Stimulated activated CD4-positive, alpha-beta T cell treated with anti-CD3 and anti-CD28 coated beads, TNF-alpha, amount 100 ng/mL, for 4 hours (primary cell): ENCODE data around the gene VPS51.

Experiments
- DNase-seq, 3 experiments: peaks; one replicate each; pipeline ENCODE4 v3.0.0-alpha.2; 2020; ENCODE audit warnings: low read depth in 3 of 3

VPS51 gene

GRCh38 chr11:65095974-65096806 is at the start of gene VPS51:
TSS of gene VPS51 (plus strand) at chr11:65096214. CDS start at chr11:65096251, 37 bp downstream.
- DNase-seq = peak; percentile 67 to 75 (median 68)

DNA sequence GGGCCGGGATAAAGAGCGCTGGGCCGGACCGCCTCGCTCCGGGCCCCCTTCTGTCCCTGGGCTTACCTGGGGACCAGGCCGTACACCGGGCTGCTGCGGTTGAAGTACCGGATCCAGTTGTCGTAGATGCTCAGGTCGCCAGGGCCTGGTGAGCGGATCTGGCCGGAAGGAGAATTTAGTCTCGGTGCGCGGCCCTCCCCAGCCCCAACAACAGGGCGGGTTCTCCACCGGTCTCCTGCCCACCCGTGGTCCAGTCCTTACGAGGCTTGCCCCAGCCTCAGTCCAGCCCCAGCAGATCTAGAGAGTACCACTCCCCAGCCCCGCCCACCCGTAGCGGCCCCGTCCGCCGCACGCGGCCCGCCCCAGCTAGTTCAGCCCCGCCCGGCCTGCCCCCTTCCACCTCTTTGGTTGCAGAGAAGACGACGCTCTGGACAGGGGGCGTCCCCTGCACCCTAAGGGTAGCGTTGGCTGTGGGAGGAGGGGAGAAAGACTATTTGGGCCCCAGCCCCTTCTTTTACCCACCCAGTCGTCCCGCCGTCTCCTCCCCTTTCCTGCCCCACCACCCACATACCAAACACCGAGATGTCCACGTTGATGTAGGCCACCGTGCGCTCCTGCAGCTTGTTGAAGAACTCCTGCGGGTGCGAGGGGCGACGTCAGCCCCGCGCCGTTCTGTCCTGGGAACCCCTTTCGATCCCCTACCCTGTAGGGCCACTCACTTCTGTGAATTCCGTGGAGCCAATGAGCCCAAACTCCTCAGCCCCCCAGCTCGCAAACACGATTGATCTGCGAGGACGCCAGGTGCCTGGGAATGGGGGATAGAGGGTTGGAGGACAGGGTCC is 48.2 kb upstream of the VPS51 start:
- no peak for DNase-seq

GRCh38 chr11:65051398-65051858 is 44.6 kb upstream of the VPS51 start:
- no peak for DNase-seq

DNA sequence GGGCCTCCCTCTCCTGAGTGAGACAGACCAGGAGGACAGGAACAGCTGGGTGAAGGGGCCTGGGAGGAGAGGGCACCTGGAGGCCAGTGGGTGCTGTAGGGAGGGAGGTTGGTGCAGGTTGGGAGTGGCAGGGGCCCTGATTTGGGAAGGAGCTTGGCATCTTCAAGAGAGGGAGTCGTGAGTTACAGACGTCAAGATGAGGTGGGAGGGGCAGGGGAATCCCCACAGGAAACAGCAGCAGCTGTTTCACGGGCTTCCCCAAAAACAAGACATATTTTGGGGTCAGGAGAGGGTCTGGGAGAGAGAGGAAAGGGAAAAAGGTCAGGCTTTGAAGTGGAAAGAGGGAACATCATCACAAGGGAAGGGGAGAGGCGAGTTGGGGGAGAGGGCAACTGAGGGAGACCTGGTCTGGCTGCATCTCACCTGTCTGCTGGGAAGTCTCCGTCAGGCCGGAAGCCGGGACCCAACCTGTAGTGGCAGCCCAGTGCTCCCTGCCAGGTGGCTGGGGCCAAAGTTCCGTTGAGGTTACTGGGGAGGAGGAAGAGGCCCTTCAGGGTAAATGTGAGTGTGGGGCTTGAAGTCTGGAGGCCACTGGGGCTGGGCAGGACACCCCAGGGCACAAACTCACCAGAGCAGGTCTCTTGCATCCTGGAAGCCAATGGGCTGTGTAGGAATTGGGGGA is 42.0 kb upstream of the VPS51 start:
- no peak for DNase-seq

DNA sequence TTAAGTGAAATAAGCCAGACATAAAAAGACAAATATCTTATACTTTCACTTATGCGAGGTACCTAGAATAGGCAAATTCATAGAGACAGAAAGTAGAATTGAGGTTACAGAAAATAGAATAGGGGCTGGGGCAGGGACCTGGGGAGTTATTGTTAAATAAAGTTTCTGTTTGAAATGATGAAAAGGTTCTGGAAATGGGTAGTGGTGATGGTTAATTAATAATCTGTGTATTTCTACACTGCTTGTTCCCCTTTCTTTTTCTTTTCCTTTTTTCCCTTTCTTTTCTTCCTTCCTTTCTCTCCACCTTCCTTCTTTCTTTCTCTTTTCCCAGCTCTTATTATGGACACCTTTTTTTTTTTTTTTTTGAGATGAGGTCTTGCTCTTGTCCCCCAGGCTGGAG is 40.5 kb upstream of the VPS51 start:
- no peak for DNase-seq

GRCh38 chr11:65056999-65057398 is 39.0 kb upstream of the VPS51 start:
- DNase-seq = no peak

DNA sequence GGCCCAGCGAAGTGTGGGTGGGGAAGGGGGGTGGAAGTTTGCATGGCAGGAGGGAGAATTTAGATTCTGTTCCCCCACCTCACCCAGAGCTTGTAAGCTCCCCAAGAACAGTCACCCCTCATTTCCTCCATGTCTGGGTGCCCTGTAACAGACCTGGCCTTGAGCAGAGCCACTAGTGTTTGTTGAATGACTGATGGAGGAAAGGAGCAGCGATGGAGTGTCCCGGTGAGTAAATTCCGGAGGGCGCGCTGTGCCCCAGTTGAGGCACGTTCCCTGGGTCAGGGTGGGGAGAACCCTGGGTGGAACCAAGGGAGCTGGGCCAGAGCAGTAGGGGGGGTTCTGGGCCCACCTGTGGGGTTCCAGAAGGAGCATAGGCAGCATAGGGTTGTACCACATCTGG is 38.5 kb upstream of the VPS51 start:
- no peak for DNase-seq

GRCh38 chr11:65058012-65058411 is 38.0 kb upstream of the VPS51 start:
- DNase-seq = no peak

GRCh38 chr11:65058419-65059054 is 37.5 kb upstream of the VPS51 start, which contains the start of gene NAALADL1:
TSS of gene NAALADL1 (minus strand) at chr11:65058553. CDS start at chr11:65058521, 32 bp downstream.
- no peak for DNase-seq

DNA sequence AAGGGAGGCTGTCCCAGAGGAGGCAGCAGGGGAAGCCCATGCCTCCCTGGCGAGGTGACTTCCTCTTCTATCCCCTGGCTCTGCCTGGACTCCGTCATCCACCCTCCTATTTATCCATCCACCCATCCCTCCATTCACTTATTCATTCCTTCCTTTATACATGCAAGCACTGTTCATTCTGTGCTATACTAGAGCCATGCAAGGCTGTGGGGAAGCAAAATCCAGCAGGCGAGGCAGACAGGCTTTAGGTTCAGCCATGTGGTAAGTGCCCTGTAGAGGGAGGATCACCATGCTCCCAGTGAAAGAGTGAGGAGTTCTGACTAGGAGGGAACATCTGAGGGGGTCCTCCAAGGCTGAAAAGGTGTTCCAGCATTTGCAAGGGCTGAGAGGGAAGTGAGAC is 36.5 kb upstream of the VPS51 start:
- no peak for DNase-seq

- DNase-seq = no peak
Observed at GRCh38 chr11:65059959-65060824, 35.8 kb upstream of the VPS51 start.

DNA sequence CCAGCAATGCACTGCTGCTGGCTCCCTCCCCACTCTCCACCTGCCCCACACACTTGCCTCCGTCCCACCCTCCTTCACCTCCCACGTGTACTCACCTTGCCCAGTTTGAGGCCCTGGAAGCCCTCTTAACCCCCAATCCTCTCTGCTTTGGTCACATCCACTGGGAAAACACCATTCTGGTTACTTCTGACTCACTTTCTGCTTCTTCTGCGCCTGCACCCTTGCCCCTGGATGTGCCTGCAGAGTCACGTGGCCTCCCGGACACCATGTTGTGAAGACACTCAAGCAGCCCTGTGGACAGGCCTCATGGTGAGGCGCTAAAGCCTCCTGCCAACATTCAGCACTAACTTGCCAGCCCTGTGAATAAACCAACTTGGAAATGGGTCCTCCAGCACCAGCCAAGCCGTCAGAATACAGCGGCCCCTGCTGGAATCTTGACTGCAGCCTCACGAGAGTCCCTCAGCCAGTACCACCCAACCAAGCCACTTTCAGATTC is 35.1 kb upstream of the VPS51 start:
- DNase-seq = no peak

DNA sequence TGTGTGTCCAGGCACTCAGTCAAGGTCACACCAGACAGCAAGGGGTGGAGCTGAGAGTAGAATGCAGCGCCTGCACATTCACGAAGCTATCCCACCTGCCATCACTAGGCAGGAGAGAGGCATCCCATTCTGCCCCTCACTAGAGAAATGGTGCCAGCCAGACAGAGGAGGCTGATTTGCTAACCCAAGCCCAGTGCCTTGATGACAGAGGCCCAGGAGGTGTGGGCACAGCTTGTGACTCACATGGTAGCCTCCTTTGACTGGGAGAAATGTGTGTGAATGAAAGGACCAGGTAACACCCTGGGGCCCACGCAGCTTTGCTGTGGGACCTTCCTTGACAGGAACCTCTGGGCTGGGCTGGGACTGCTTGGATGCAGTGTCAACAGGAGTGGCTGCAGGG is 32.5 kb upstream of the VPS51 start:
- DNase-seq = no peak

DNA sequence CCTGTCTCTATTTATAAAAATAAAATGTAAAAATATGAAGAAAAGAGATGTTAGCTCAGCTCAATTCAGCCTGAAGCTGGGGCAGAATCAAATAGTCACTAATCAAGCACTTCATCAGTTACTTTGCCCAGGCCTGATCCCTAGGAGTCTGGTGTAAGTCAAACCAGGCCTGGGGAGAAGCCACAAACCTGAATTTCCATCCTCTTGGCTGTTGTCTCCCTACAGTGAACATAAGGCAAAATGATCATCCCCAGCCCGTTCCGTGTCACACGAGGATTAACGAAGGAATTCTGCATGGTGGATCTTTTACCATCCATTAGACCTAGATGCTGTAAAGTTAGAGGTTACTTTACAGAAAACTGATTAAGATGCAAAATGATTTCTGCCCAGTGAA is 31.2 kb upstream of the VPS51 start:
- DNase-seq = no peak

- no peak for DNase-seq
Observed at GRCh38 chr11:65065851-65066250, 30.2 kb upstream of the VPS51 start.

DNA sequence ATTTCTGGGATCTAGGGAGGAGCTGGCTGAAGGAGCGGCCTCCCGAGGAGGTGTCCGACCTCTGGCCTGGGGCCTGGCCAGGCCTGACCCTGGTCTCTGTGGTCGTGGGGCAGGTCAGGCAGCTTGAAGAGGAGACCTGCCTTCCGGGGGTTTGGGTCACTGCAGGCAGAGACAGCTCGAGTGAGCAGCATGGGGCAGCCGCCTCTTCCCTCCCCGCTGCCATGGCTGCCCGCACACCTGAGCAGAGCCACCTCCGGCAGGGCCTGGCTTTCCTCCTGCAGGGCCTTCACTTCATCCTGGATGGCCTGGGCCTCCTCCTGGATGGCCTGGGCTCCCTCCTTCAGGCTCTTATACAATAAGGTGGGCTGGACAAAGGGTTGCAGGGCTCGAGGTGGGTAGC is 29.7 kb upstream of the VPS51 start:
- no peak for DNase-seq

DNA sequence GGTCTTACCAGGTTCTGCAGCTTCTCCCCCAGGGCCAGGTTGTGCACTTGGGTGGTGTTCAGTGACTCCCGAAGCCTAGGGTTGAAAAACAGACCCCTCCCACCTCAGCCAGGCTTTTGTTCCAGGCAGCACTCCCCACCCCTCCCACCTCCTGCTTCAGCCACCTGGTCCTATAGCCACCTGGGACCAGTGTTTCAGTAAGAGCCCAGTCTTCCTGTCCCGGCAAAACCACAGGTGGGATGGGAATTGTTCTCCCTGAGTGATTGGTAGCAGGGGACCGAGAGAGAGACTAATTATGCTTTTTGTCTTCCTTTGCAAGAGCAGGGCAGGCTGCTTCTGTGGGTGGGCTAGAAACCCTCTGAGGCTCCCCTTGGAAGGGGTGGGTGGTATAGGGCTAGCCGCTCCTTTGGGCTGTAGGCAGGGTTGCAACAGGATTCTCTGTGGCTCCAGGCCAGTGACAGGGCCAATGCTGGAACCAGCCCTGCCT is 29.2 kb upstream of the VPS51 start:
- no peak for DNase-seq

GRCh38 chr11:65067446-65067845 is 28.6 kb upstream of the VPS51 start:
- no peak for DNase-seq

GRCh38 chr11:65069217-65069616 is 26.8 kb upstream of the VPS51 start:
- no peak for DNase-seq

DNA sequence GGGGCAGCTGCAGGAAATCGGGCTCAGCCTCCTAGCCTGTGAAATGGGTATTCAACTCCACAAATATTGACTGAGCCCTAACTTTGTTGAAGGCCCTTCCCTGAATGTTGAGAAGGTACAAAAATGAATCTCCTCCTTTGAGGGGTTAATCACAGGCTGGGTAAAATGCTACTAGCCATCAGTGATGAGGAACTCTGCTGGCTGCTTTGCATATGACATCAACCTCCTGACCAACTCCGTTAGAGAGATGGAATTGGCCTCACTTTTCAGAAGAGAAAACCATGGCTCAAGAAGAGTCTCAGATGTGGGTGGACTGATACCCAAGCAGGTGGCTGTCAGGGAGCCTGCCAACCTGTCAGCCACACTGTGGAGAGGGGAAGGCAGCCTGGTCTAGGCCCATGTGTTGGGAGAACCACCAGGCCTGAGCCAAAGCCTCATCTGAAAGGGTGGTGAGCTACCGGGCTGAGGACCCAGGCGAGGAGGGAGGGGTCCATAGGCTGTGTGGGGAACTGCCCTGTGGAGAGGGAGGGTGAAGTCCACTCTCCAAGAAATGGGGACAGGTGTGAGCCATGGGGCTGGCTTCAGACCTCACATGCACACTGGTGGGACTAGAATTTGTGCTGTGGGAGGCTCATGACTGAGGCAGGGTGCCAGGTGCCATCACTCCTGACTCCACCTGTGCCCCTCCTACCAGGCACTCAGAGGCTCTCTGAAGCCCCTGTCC is 23.9 kb upstream of the VPS51 start:
- DNase-seq = no peak
